Activated CD8-positive, alpha-beta memory T cell treated with anti-CD3 and anti-CD28 coated beads, Interleukin-2, amount 50 U/mL, for 1 hour (primary cell): ENCODE results near the gene USHBP1.

Source experiments
- DNase-seq: peaks from one replicate; pipeline ENCODE4 v3.0.0-alpha.2; 2020; ENCODE audit errors: extremely low read depth

The USHBP1 gene, protein sequence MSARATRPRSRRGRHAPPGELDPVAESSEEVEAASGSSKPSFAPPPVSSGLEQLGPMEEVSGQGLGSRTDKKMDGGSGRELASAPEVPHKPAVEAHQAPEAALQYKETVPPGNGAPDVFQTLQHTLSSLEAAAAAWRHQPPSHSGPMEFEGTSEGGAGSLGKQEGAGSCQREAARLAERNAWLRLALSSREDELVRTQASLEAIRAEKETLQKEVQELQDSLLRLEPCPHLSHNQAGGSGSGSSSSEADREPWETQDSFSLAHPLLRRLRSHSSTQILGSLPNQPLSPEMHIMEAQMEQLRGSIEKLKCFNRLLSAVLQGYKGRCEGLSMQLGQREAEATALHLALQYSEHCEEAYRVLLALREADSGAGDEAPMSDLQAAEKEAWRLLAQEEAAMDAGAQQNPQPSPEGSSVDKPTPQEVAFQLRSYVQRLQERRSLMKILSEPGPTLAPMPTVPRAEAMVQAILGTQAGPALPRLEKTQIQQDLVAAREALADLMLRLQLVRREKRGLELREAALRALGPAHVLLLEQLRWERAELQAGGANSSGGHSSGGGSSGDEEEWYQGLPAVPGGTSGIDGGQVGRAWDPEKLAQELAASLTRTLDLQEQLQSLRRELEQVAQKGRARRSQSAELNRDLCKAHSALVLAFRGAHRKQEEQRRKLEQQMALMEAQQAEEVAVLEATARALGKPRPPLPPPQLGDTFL

DNA sequence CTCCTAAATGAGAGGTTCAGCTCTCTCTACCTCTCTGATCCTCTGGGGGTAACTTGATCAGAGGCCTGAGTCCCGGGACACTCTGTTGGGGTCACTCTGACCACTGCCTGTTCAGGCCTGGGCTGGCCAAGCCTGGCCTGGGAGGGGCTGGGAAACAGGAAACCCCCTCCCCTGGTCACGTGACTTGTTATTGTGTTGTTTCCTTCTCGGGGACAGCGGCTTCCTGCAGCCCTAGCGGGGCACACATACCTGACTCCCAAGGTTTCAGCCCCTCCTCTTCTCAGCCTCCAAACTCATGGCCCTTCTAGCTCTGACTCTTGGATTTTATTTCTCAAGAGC lies at the start of gene USHBP1:
TSS of gene USHBP1 (minus strand) at position 105 of the 339 bp plus-strand sequence. CDS start 446 bp downstream, outside the sequence.
- DNase-seq = no peak

GRCh38 chr19:17314007-17314593 lies 49.6 kb upstream of the USHBP1 start:
- DNase-seq = no peak

- no peak for DNase-seq
Observed at GRCh38 chr19:17312189-17313113, 47.9 kb upstream of the USHBP1 start.

DNA sequence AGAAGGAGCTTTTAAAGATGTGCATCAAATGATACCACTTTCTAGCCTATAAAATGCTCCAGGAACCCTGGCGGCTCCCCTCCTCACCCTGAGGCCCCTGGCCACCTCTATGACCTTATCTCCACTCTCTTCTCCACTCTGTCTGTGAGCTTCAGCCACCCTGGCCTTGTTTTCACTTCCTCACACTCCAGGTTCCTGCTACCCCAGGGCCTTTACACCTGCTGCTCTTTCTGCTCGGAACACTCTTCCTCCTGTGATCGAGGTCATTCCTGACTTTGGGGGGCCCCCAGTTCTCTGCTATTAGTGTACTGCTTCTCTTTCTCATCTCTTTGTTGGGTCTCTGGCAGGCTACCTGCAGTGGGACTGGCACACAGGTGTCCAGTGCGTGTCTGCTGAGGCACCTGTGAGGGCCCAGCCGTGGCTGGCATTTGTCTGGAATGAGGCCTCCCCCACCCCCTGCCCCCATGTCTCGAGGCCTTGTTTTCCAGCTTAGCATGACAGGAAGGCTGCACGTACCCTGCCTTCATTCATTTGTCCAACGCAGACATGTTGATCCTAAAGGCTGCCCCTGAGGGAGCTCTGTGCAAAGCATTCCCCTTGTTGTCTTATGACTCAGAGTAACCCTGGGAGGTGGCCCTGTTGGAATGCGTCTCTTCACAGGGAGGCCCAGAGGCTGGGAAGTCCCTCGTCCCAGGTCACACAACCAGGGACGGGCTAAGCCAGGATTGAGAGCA lies 47.1 kb upstream of the USHBP1 start:
- DNase-seq = no peak

- no peak for DNase-seq
Observed at GRCh38 chr19:17309965-17310461, 45.5 kb upstream of the USHBP1 start.

DNA sequence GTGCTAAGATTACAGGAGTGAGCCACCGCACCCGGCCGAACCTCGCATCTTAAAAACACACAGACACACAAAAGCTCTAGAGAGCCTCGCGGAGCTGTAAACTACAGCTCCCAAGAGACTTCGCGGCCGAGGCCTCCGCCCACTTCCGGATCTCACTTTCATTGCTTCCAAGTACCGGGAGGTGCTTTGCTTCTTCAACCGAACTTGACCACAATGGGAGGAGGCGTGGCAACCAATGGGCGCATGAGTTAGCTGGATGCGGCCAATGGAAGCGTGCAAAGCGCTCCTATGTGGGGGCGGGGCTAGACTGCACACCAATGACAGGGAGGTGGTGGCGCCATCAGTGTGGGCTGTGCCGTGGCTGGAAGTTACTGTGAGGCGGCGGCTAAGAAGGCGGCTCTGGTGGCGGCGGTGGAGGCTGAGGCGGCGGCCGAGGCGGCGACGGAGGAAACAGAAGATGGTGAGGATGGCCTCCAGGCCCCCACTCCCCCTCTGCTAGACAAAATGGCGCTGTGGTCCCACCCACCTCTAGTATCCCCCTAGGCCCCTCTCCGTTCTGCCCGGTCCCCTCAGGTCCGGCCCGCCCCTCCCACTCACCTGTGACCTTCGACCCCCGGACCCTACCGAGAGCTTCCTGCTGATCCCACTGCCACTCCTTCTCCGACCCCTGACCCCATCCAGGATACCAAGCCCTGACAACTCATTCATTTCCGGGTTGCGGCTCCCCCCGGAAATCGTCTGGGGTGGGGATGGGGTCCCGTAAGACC lies 44.8 kb upstream of the USHBP1 start, which contains the start of gene DDA1:
TSS of gene DDA1 (plus strand) at position 366 of the 767 bp plus-strand sequence. CDS start at position 458, 92 bp downstream.
- peak; percentile 99 for DNase-seq

DNA sequence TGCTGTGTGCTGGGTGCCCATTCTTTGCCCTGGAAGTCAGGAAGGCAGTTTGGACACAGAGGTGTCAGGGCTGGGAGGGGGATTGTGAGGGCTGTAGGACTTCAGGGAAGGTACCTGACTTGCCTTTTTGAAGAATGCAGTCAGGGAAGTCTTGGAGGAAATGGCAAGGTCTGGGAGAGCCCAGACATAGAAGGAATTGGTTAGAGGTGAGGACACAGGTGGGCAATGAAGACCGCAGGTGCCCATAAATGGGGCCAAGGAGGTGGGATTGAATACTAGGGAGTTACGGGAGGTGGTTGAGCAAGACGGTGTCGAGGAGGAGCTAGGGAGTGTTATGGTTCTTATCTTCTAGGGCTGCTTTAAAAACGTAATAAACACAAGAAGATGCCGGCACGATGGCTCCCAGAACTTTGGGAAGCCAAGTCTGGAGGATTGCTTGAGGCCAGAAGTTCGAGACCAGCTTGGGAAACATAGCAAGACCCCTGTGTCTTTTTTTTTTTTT lies 43.4 kb upstream of the USHBP1 start:
- DNase-seq = no peak

- DNase-seq = no peak
Observed at GRCh38 chr19:17306285-17306714, 41.8 kb upstream of the USHBP1 start.

- DNase-seq = peak; percentile 90
Observed at GRCh38 chr19:17305517-17306284, 41.2 kb upstream of the USHBP1 start, which contains the start of gene MRPL34. TSS of gene MRPL34 (plus strand) at chr19:17305872. CDS start at chr19:17305893, 21 bp downstream.

DNA sequence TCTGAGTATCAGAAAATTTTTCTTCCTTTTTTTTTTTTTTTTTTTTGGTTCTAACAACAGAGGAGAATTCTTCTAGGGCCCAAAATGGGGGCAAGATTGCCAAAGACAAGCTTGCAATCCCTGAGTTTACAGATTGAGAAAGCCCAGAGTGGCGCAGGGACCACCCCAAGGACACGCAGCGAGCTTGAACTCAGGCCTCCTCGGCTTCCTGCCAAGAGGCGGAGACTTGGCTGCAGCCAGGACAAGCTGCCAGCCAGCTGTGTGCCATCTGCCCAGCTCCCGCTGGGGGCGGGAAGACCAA lies 40.6 kb upstream of the USHBP1 start:
- DNase-seq = no peak

GRCh38 chr19:17304386-17305215 lies 40.1 kb upstream of the USHBP1 start:
- DNase-seq = no peak

GRCh38 chr19:17303940-17304267 lies 39.4 kb upstream of the USHBP1 start:
- DNase-seq = no peak

DNA sequence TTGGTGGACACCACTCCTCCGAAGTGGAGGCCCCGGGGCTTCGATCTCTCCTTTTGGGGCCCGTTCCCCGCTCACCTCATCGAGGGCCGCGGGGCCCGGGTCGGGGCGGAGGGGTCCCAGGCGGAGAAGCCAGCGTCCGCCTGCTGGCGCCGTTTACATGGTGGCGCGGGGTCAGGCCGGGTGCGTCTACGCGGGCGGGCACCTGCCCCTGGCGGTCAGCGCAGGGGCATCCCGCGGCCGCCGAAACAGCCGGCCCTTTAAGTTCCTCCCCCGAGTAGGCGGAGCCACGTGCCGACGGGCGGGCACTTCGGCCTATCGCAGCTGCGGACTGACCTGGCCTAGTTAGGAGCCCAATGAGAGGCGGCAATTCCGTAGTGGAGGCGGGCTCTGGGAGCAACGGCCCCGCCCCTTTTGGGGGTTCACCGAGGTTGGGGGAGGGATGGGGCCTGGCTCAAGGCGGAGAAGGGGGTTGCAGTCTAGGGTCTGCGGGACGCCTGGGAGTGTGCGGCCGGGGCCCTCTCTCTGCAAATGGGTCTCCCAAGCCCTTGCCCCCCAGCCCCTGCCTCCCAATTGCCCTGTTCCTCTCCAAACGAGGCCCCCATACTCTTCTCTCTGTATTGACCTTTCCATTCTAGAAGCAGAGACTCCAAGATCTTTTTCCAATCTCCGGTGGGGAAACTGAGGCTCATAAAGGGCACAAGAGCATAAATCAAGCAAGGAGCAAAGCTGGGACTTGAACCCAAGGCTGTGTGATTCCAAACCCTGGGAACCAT lies 38.8 kb upstream of the USHBP1 start, which contains the start of gene ABHD8:
TSS of gene ABHD8 (minus strand) at position 259 of the 773 bp plus-strand sequence. CDS start 1,809 bp downstream, outside the sequence.
- peak; percentile 83 for DNase-seq

- DNase-seq = no peak
Observed at GRCh38 chr19:17302391-17303166, 38.0 kb upstream of the USHBP1 start.

GRCh38 chr19:17300992-17301619 lies 36.6 kb upstream of the USHBP1 start:
- no peak for DNase-seq

- DNase-seq = no peak
Observed at GRCh38 chr19:17296976-17297375, 32.4 kb upstream of the USHBP1 start.
